Caki2 (cell line): ENCODE measurements around the gene RNF213. TPM values are rescaled to one million over a fixed set of nuclear protein-coding genes. Genes with fewer than 3 reads are reported as not detected.

ENCODE experiments used
- DNase-seq: peaks from one replicate; pipeline ENCODE4 v3.0.0-alpha.2; 2015; ENCODE audit warnings: low read depth
- in situ Hi-C: cut with HindIII; loops from 2 replicates; pipeline ENCODE4 v1.10.0; 2016; ENCODE audit warnings: low sequenced_read_pairs, low pct_unique_long_range_greater_than_20kb, mixed read lengths
- total RNA-seq: library from RNA; depleted of rRNA; stranded (reverse); fragments of >200 nt; shearing (Covaris generic); gene quantifications from 2 replicates; pipeline ENCODE4 v1.2.3, GENCODE V29; 2014; ENCODE audit warnings: low replicate concordance; rRNA removed

RNF213 gene
- 35.9 and 49.8 TPM in 2 replicates for total RNA-seq

GRCh38 chr17:80260791-80261158 is at the start of gene RNF213:
TSS of gene RNF213 (plus strand) at chr17:80260852. CDS start at chr17:80263682, 2,830 bp downstream.
- in situ Hi-C loops, result no loop called here
- peak; percentile 42 for DNase-seq

- DNase-seq, result no peak
- in situ Hi-C loops, result no loop called here
These were observed 48.5 kb upstream of the RNF213 start for GRCh38 chr17:80212109-80212508.

GRCh38 chr17:80212511-80212910 is 48.1 kb upstream of the RNF213 start:
- no peak for DNase-seq
- in situ Hi-C loops, result no loop called here

- no peak for DNase-seq
- in situ Hi-C loops, result no loop called here
These were observed 47.5 kb upstream of the RNF213 start for GRCh38 chr17:80212962-80213642.

DNA sequence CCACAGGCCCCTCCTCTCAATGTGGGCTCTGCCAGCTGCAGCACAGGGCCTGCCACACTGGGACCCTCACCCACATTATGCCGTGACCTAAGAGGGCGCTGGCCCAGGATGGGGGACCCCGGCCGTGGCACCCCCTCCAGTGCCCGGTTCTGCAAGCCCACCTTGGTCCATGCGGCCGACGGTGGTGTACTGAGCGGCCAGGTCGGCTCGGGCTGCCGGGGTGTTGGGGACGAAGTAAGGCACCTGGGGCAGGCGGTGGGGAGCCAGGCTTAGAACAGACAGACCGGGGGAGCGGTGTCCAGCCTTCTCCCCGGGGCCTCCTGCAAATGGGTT is 47.0 kb upstream of the RNF213 start:
- in situ Hi-C loops, result no loop called here
- DNase-seq, result no peak

GRCh38 chr17:80214012-80214877 is 46.4 kb upstream of the RNF213 start:
- DNase-seq, result no peak
- in situ Hi-C loops, result no loop called here

GRCh38 chr17:80214878-80215210 is 45.8 kb upstream of the RNF213 start:
- DNase-seq, result no peak
- in situ Hi-C loops, result no loop called here

DNA sequence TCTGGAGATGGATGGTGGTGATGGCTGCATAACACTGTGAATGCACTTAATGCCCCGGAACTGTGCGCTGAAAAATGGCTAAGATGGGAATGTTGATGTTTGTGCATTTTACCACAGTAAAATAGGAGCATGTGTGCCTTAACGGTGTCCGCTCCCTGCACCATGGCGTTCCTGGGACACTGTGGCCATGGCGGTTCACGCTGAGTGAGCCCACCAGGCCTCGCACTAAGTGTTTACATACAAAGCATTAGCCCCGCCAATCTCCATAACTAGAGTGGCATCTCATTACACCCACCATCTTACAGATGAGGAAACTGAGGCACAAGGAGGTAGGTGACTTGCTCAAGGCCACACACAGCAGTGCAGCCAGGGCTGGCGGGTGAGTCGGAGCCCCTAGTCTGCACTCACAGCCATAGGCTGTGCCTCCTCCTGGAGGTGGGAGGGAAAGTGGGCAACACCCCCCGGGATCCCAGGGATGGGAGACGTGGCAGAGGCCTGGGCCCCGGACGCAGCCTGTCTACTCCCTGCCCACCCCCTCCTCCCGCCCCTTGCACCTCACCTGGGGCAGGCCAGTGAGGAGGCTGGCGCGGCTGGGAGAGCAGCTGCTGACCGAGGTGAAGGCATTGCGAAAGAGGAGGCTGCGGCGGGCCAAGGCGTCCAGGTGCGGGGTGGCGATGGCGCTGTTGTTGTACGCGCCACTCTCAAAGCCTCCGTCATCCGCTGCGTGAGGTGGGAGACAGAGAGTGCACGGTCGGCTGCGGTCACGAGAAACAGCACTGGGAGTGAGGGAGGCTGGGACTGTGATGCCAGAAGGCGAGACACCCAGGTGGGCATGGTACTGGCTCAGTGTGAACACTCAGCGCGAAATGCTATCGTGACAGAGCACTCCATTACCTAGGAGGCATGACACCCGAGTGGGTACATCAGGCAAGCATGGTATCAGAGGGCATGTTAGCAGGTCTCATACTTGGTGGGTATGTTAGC is 43.9 kb upstream of the RNF213 start:
- no peak for DNase-seq
- in situ Hi-C loops, result no loop called here

DNA sequence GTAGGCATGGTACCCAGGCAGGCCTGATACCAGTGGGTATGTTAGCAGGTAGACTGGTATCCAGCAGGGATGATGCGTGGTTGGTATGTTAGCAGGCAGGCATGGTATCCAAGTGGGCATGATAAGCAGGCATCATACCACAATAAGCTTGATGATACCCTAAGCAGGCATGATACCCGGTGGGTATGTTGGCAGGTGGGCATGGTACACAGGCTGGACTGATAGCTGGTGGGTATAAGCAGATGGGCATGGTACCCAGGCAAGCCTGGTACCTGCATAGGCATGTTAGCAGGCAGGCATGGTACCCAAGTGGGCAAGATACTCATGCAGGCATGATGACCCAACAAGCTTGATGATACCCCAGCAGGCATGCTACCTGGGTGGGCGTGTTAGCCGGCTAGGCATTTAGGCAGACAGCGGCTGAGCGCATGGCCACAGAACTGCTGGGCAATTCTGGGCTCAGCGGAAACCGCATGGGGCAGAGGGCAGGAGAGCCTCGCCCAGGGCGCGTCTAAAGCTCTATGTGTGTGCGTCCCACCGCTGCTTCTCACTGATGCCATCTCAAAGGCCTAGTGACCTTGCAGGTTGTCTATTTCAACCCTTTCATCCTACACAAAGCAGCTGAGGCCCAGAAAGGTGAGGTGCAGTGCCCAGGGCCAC is 42.8 kb upstream of the RNF213 start:
- no peak for DNase-seq
- in situ Hi-C loops, result no loop called here

GRCh38 chr17:80218391-80218790 is 42.3 kb upstream of the RNF213 start:
- no peak for DNase-seq
- in situ Hi-C loops, result no loop called here

DNA sequence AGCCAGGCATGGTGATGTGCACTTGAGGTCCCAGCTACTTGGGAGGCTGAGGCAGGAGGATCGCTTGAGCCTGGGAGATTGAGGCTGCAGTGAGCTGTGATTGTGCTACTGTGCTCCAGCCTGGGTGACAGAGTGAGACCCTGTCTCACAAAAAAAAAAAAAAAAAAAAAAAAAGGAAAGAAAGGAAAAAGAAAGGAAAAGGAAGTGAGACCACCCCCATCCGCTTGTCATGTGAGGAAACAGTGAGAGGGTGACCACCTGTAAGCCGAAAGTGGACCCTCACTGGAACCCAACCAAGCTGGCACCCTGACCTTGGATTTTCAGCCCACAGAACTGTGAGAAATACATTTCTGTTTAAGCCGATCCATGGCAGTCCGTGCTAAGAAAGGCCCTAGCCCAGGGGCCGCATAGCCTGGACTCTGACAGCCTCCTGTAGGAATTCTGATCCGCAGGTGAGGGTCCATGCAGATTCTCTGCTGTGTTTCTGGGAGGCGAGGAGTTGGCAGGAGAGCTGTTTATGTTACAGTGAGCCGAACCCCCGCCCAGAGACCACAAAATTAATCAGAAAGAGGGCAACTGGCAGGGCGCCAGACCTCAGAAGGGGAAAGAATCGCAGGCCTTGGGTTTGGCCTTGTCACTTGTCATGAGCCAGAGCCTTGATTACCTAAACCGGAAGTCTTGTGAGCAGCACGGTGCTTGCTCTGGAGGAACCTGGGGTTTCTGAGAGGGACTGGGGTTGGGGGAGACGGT is 41.5 kb upstream of the RNF213 start:
- in situ Hi-C loops, result no loop called here

GRCh38 chr17:80219763-80220053 is 40.9 kb upstream of the RNF213 start:
- DNase-seq, result no peak
- in situ Hi-C loops, result no loop called here

More for the DNA sequence above, 41.5 kb upstream of the RNF213 start:
- DNase-seq, result peak; percentile 88

DNA sequence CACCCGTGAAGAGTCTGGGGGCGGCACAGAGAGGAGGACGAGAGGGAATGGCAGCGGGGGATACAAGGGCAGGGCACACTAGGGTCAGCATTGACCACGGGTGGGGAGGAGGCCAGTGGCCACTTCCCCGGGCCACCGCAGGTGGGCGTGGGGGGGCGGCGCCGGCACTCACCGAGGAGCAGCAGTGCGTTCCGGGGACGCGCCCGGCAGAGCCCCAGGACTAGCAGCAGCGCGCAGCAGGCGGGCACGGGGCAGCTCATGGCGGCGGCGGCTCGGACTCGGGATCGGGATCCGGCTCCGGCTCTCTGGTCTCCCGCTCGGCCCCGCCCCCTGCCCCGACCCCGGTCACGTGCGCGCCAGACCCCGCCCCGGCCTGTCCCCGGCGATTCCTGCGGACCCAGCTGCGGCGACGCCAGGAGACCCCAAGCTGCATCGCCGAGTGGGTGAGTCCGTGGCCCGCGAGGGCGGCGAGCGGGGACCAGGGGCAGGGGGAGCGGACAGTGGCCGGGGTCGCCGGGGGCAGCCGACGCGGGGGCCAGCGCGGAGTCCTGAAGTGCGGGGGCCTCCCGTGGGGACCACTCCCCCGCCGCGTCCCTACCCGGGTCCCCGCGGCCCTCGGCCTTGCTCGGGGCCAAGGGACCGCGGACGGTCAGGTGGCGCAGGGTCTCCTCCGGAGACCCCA is 40.5 kb upstream of the RNF213 start, which contains the start of the genes SGSH and SLC26A11:
Gene SGSH, minus strand, starts transcription at position 280 of the 682 bp plus-strand sequence. Its CDS starts 20 bp downstream, at position 260.
Gene SLC26A11, plus strand, starts transcription at position 374 of the 682 bp plus-strand sequence. CDS start 1,134 bp downstream, outside the sequence.
- peak; percentile 39 for DNase-seq
- in situ Hi-C loops, result no loop called here

- DNase-seq, result no peak
- in situ Hi-C loops, result no loop called here
These were observed 39.9 kb upstream of the RNF213 start for GRCh38 chr17:80220736-80221215.

GRCh38 chr17:80221351-80222105 is 39.1 kb upstream of the RNF213 start:
- in situ Hi-C loops, result no loop called here
- no peak for DNase-seq
